NCI-H526 treated with DMSO at 0.1 percent for 48 hours (cell line): ENCODE data around the gene ATOSA.

Experiments used
- DNase-seq: peaks from one replicate; lab custom pipeline; 2025; lab: John Stamatoyannopoulos, UW

Gene ATOSA

GRCh38 chr15:52679232-52680040, at the start of gene ATOSA:
TSS of gene ATOSA (minus strand) at chr15:52679388. CDS start at chr15:52678021, 1,367 bp downstream.
- DNase-seq, result peak; percentile 92

- DNase-seq, result no peak
Measured at GRCh38 chr15:52728899-52729298, 49.7 kb upstream of the ATOSA start.

GRCh38 chr15:52727815-52728214, 48.6 kb upstream of the ATOSA start:
- peak; percentile 76 for DNase-seq

- no peak for DNase-seq
Measured at GRCh38 chr15:52726195-52726594, 47.0 kb upstream of the ATOSA start.

- no peak for DNase-seq
Measured at GRCh38 chr15:52718551-52718950, 39.4 kb upstream of the ATOSA start.

- no peak for DNase-seq
Measured at GRCh38 chr15:52717924-52718323, 38.7 kb upstream of the ATOSA start.

- DNase-seq, result no peak
Measured at GRCh38 chr15:52717481-52717880, 38.3 kb upstream of the ATOSA start.

GRCh38 chr15:52716536-52716935, 37.3 kb upstream of the ATOSA start:
- DNase-seq, result no peak

- DNase-seq, result no peak
Measured at GRCh38 chr15:52715411-52715810, 36.2 kb upstream of the ATOSA start.

GRCh38 chr15:52714968-52715367, 35.8 kb upstream of the ATOSA start:
- no peak for DNase-seq

GRCh38 chr15:52710708-52711389, 31.7 kb upstream of the ATOSA start:
- DNase-seq, result no peak

GRCh38 chr15:52710050-52710707, 31.0 kb upstream of the ATOSA start:
- no peak for DNase-seq

- peak; percentile 8 for DNase-seq
Measured at GRCh38 chr15:52709187-52709981, 30.2 kb upstream of the ATOSA start.

- DNase-seq, result no peak
Measured at GRCh38 chr15:52706091-52706490, 26.9 kb upstream of the ATOSA start.

- DNase-seq, result no peak
Measured at GRCh38 chr15:52702390-52702789, 23.2 kb upstream of the ATOSA start.

- no peak for DNase-seq
Measured at GRCh38 chr15:52699457-52699856, 20.3 kb upstream of the ATOSA start.

- DNase-seq, result no peak
Measured at GRCh38 chr15:52698514-52698913, 19.3 kb upstream of the ATOSA start.

GRCh38 chr15:52697051-52697450, 17.9 kb upstream of the ATOSA start:
- no peak for DNase-seq

- DNase-seq, result no peak
Measured at GRCh38 chr15:52695154-52695553, 16.0 kb upstream of the ATOSA start.

GRCh38 chr15:52689562-52689961, 10.4 kb upstream of the ATOSA start:
- DNase-seq, result no peak

GRCh38 chr15:52683580-52683979, 4.4 kb upstream of the ATOSA start:
- DNase-seq, result no peak

- DNase-seq, result no peak
Measured at GRCh38 chr15:52682781-52683180, 3.6 kb upstream of the ATOSA start.
